DOHH2 (cell line): Measurements from ENCODE around the gene WDR73.

Source experiments
- EZH2phosphoT487 ChIP-seq: fragments of 200-600 bp; sonication (generic); IDR thresholded peaks from 2 replicates; pipeline ENCODE4 v1.6.1; 2017; ENCODE audit warnings: borderline replicate concordance, mild to moderate bottlenecking, antibody characterized with exemption, low read length, moderate library complexity, mixed read lengths
- TF ChIP-seq, protein P1 (sequence below): fragments of 200-600 bp; sonication (generic); IDR thresholded peaks from one replicate; pipeline ENCODE4 v1.5.1; 2014; ENCODE audit warnings: antibody characterized with exemption, mild to moderate bottlenecking, low read depth, low read length; ENCODE audit not compliant: poor library complexity, severe bottlenecking

GRCh38 chr15:84611631-84612030, 42.5 kb downstream of the WDR73 start:
- TF ChIP-seq, protein P1, sequence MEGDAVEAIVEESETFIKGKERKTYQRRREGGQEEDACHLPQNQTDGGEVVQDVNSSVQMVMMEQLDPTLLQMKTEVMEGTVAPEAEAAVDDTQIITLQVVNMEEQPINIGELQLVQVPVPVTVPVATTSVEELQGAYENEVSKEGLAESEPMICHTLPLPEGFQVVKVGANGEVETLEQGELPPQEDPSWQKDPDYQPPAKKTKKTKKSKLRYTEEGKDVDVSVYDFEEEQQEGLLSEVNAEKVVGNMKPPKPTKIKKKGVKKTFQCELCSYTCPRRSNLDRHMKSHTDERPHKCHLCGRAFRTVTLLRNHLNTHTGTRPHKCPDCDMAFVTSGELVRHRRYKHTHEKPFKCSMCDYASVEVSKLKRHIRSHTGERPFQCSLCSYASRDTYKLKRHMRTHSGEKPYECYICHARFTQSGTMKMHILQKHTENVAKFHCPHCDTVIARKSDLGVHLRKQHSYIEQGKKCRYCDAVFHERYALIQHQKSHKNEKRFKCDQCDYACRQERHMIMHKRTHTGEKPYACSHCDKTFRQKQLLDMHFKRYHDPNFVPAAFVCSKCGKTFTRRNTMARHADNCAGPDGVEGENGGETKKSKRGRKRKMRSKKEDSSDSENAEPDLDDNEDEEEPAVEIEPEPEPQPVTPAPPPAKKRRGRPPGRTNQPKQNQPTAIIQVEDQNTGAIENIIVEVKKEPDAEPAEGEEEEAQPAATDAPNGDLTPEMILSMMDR: no peak
- TF ChIP-seq EZH2phosphoT487: no peak
